GM04503 (cell line): ENCODE data around the gene VPS39.

Experiments
- DNase-seq: peaks from one replicate; pipeline ENCODE4 v3.0.0-alpha.2; 2012; ENCODE audit warnings: low read depth

Gene VPS39

DNA sequence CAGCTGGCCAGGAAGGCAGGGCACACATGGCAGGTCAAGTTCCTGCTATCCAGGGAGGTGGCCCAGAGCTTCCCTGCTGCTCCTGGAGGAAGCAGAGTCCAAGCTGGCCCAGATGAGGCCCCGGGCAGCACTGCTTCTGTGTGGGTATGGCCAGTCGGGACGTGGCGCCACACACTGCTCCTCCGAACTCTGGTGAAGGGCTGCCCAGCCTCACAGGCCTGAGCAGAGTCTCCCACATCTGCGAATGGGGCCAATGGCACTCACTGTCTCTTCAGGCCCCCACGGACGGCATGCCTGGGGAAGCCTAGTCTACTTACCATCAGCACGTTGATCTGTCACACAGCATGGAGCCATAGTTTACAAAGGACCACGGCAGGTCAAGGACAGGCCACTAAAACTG, 49.2 kb downstream of the VPS39 start:
- no peak for DNase-seq

DNA sequence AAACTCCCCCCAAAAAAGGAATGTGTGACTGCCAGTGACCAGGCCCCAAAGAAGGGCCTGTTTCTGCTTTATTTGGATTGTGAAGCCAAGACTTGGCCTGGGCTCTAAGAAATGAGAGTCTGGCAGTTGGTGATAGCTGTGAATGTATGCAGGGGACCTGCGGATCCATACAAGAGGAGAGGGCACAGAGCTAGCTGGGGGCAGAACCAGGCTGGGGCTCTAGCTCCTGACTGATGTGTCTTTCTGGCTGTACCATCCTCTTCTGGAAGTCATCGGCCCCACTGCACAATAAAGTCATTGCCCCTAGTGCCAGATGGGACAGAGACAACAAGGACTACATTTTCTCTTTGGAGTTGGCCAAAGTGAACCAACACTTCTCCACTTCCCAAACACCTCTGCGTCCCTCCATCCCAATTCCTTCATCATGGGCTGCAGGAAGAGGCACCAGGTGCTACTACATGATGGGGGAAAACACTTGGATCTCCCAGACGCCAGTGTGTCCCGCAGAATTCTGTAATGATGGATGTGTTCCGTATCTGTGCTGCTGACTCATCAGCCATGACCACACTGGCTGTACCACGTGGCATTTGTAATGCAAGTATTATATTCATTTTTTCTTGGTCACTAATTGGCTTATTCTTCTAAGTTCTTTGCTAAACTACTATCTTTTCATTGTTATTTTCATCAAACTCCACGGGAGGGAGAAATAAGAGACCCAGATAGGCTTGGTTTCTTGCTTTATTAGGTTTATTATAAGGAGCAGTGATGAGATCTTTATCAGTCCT, 49.9 kb downstream of the VPS39 start:
- peak; percentile 33 for DNase-seq

DNA sequence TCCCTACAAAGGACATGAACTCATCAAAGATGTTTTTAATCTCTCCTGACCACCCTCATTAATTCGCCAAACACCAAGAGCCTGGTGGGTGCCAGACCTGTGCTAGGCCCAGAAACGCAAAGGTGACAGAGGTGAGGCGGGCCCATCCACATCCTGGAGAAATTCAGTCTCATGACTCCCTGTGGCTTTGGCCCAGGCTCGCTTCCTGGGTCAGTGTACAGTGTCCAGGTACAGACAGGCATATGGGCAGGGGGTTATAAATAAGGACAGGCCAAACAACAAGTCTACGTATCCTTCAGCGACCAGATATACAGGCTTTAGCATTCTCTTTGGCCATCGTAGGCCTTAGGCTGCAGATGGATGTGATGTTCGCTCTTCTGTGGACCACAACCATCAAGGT, 50.7 kb downstream of the VPS39 start:
- no peak for DNase-seq

DNA sequence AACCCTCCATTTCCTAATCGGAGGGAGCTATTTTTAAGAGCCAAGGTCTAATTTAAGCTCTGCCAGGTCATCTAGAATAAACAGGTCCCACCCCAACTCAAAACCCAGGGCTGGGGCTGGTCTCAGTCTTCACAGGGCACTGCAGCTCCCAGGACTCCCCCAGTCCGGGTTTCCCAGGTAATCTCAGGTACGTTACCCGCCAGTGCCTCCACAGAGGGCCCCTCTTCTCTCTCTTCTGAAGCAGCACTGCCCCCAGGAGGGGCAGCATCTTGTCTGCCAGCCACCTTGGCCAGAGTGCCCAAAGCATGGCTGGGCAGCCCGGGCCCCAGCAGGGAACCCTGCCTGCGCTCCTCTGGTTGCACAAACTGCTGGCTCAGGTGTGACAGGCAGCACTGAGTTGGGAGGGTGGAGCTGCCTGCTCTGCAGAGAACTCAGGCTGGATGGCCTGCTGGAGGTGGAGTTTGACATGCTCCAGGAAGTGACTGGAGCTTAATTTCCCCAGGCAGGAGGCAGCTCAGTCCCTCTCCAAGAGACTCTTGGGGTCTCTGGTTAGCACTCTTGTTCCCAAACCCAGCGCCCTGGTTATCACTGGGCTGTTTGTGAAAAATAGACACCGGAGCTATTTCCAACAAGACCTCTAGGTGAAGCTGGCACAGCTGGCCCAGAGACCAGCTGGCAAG, 51.7 kb downstream of the VPS39 start, which contains the start of gene PLA2G4F:
TSS of gene PLA2G4F (minus strand) at position 394 of the 680 bp plus-strand sequence. CDS start at position 307, 87 bp downstream.
- no peak for DNase-seq

DNA sequence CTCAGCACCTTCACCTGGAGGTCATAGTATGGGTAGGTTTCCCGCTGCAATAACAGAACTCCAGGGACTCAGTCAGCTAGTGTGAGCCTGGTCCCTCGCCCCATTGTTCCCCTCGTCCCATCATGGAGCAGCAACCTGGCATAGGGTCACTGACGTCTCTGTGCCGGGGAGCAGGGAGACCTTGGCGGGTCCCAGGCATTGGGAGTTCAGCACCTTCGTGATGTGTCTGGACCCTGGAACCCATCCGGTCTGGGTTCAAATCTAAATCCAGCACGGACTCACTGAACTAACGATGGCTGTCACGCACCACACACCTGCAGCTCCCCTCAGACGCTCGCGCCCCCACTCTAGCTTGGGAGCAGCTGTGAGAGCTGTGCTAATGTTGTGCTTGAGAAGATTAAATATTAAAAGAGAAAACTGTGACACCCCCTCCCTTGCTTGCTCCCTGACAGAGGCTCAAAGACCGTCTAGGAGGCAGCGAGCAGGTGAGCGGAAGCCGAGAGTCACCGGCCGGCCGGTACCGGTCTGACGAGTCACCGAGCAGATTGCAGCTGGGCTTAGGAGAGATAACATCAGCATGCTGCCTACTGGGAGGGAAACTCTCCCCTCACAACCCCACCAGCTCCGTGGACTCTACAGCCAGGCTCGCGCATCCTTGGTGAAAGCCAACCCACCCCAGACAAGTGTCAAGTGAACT, 52.4 kb downstream of the VPS39 start:
- no peak for DNase-seq

DNA sequence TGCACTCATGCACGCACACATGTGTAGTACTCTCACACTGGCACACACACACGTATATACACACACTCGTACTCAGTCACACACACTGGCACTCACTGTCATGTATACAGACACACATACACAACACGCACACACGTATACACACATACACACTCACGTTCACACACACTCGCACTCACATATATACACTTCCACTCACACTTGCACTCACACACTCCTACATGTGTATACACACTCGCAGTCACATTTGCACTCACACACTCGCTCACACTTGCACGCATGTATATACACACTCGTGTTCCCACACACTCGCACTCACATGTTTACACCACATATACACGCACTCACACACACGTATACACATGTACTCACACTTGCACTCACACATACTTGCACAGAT, 53.1 kb downstream of the VPS39 start:
- DNase-seq: no peak

DNA sequence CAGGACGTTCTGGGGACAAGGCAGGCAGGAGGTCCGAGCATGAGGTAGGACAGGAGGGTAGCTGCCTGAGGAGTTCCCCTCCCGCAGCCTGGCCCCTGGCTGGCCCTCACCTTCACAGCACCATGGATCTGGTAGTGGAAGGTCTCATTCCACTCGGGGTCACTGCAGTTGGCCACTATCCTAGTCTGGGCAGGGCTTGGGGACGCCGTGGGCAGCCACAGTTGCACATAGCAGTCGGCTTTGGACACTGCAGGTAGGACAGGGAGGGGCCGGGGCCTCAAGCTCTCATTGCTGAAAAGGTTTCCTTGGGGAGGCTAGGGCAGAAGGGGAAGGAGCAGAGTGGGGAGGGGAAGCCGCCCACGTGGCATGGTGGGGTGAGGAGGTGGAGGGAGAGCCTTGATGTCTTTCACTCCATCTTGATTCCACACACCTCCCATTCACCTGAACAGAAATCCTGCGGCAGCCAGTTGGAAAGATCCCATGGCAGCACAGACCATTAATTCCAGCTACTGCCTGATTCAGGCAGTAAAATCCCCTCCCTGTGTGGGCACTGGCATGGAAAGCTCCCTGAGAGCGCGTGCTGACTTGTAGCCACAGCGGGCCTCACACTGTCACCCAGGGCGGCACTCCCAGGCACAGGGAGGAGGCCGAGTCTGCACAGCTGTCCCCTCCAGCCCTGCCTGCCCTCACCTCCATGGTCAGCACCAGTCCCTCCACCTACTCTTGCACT, 53.7 kb downstream of the VPS39 start:
- DNase-seq: no peak

DNA sequence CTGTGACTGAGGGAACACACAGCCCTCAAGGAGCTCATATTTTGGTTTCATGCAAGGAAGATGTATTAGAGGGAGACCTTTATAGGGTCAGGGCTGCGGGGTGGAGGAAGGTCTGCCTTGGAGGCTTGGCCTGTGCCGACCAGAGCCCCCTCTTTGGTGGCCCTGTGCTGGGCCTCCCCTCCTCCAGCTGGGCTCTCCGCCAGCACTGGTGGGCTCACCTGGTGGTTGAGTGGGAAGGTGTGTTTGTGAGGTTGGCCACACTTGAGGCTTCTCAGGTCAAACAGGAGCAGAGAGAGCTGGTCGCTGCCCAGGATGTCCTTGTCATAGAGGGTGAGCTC, 54.3 kb downstream of the VPS39 start:
- no peak for DNase-seq

DNA sequence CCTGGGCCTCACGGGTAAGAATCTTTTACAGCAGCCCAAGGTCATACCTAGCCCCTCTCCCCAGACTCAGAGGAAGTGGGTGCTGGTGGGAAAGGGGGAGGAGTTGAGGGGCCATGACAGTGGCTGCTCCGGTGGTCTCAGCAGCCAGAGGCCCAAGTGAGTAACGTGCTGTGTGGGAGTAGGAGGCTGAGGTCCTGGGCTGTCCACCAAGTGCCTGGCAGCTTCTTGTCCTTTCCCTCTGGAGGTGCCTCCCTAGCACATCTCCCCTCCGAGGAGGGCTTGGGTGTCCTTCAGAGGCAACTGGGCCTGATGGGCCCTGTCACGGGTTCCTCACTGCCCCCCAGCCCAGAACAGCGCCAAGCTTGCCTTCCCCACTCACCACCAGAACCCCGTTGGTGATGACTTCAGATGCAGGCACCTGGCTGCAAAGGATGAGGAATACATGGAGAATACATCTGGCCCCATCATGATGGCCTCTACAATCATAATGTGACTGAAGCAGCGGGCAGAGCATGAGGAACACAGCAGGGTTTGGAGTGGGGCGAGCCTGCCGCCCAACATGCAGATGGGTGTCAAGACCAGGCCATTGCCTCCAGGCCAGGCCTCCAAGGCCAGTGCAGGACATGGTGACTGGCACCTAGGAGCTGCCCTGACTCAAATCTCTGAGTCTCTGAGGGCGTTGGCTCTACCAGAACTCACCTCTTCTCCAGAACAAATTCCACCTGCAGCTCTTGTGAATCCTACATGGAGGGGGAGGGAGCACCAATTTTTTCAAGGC, 55.0 kb downstream of the VPS39 start:
- no peak for DNase-seq

DNA sequence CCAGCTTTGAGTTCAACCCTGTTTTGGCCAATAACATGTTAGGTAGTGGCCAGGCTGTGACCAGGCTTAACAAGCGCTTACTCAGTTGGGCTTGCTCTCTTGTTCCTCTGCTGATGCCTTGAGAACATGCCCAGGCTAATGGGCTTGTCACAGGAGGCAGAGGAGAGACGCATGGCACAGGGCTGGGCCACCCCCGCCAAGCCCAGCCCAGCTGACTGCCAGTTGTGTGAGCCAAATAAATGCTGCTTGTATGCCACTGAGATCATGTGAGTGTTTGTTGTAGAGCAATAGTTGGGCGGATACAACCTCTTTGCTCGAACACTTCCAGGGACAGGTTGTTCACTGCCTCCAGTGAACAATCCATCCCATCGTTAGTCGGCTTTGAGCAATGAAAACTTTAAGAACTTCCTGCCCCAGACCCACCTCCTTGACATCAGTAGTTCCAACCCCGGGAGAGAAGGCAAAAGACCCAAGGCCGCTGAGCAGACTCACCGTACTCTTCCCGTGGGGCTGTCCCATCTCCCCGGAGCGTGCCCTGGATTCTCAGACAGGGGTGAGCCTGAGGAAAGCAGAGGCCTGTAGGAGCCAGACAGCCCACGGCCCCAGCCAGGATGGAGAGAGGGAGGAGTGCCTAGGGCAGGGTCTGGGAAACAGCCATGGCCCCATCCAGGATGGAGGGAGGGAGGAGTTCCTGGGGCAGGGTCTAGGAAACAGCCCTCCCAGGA, 55.7 kb downstream of the VPS39 start:
- no peak for DNase-seq

DNA sequence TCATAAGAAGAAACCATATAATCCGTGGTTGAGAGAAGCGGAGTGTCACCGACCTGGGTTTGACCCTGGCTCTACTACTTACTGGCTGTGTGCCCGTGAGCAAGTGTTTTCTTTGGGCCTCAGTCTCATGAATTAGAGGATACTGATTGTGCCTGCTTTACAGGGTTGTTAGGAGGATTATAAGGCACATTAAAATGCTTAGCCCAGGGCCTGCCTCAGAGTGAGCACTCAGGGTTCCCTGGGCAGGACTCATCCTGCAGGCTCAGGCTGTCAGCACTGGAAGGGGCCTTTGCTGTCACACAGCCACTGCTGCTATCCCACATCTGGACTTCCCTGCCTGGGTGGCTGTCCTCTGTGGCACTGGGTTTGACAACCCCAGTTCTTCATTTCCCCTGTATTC, 56.4 kb downstream of the VPS39 start:
- DNase-seq: no peak

DNA sequence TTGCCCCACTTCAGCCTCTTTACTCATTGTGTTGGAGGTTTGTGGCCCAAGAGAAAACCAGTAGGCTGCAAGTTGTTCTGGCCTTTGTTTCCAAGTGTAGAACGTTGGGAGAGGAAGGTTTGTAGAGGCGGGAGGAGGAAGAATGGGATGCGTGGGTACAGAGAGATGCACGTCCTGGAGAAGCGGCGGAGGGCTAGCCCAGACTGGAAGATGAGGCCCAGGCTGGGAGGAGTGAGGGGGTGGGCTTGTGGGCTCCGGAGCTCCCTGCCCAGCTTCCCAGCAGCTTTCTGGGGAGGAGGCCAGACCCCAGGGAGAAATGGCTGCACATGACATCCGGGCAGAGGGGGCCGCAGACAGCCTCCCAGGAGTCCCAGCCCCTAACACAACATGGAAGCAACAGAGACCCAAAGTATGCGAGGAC, 57.0 kb downstream of the VPS39 start:
- DNase-seq: no peak

DNA sequence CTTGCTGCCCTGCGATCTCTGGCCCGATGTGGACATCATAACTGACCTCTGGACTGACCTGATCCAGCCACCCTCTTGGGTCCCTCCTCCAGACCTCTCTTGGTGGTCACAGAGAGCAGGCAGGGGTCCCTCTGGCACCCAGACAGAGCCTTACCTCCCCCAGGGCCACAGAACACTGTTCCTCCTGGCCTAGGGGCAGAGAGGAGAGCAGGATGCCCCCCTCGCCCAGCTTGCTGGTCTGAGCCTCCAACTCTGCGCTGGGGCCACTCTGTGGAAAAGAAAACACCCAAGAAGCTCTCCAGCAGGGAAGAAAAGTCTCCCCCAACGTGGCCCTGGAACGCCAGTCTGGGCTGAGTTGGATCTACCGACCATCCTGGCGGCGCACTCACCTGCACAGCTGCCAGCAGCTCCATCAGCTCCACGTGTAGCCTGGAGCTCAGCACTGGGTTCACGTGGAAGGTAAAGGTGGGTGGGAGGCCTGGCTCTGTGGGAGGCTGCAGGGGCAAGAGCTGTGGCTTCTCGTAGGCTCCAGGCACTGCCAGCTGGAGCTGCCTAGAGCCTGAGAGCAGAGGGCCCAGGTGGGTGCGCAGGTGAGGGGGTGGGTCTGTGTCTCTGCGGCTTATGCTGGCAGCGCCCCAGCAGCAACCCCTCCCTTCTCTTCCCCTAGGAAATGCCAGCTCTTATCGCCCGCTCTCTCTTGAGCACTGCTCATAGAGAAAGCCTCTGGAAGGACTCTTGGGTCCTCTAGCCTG, 57.7 kb downstream of the VPS39 start:
- DNase-seq: no peak

DNA sequence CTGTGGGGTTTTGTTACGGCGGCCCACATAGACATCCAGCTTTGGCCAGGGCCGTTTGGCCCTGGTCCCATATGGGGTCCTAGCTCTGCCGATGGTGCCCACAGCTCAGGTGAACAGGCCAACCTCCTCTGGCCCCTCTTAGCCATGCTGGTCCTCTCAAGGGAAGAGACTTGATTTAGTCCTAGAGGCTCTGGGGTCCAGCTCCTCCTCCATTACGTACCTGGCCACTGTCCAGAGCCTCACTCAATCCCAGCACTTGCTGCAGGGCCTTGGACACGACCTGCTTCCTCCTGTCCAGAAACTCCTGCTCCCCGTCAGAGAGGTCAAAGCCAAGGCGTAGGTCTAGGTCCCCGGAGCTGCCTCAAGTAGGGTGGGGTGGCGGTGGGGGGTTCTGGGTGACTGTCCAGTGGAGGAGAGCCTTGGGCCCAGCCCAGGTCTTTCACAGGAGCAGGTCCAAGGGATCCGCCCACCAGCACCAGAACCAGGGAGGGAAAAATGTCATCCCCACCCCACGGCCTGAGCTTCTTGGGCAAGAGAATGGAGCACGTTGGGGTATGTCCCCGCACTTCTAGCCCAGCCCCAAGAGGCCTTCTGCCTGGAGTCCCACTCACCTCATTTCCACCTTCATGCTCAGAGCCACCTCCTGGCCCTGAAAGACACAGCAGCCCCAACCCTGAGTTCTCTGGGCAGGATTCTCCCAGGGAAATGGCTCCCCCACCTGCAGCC, 58.4 kb downstream of the VPS39 start:
- DNase-seq: no peak

DNA sequence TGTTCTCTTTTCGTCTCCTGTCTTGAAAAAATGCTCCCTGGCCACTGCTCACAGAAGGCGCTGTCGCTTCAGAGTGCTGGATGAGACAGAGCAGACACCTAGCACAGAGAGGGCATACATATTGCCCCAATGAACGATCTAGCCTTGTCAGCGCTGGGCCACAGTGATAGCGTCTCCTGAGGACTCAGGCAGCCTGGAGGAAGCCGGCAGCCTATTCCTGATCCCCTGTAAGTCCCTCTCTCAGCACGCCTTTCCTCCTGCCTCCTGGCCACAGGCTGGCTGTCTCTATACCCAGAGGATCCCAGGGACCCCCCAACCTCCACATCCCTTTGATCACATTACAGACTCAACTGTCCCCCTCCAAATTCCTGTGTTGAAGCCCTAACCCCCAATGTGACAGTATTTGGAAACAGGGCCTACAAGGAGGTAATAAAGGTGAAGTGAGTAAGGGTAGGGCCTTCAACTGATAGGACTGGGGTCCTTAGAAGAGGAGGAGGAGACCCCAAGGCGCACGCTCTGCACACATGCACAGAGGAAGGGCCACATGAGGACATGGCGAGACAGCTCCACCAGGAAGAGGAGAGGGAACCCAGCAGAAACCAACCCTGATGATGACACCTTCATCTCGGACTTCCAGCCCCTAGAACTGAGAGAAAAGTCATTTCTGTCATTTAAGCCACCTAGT, 59.2 kb downstream of the VPS39 start:
- DNase-seq: no peak

DNA sequence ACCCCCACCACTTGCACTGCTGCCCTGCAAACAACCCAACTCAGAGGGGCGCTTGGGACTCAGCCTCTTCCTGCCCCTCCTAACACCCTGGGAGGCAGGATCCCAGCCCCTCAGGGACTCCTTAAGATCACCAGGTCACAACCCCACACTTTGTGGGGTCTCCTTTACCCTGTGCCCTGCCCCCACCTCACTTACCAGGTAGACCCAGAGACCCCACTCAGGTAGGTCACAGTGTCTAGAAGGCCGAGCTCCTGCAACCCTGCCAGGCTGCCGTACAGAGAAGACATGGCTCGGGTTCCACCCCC, 60.7 kb downstream of the VPS39 start:
- no peak for DNase-seq

DNA sequence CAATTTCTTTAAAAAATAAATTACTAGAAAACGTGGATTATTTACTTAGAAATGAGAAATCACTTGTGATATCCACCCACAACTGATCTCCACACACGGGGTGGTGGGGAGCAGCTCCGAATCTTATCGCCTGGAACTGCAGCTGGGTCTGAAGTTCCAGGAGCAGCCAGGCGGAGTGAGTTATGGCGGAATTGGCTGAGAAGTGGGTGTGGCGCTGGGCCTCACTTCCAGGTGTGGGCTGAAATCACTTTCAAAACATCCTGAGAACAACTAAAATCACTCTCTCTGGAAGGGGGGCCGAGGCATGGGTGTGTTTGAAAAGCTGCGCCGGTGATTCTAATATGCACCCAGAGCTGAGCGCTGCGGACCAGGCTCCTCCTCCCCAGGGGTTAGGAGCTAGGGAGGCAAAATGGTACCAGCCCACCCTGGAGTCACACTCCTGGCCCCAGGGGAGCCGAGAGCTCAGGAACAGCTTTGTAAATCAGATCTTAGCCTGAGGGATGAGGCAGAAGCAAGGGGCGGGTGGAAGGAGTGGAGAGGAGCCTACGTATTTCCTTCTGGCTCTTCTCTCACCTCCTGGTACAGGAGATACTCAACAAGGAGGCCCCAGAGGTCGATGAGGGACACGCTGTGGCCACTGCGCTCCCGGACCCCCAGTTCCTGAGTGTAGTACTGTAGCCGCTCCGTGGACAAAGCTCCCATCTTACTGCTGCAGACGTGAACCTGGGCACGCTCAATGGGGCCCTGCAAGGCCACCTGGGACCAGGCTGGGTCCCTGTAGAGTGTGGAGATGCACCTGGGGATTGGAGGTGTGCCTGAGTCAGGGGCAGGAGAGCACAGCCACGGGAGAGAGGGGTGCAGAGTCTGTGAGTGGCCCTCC, 61.3 kb downstream of the VPS39 start:
- DNase-seq: no peak
